Measurements from ENCODE around the gene CEBPG. TPM values are rescaled to one million over a fixed set of nuclear protein-coding genes. Genes with fewer than 3 reads are reported as not detected.

Gene CEBPG
- total RNA-seq, 1 donor from 2014 or later, result 19.3 TPM

DNA sequence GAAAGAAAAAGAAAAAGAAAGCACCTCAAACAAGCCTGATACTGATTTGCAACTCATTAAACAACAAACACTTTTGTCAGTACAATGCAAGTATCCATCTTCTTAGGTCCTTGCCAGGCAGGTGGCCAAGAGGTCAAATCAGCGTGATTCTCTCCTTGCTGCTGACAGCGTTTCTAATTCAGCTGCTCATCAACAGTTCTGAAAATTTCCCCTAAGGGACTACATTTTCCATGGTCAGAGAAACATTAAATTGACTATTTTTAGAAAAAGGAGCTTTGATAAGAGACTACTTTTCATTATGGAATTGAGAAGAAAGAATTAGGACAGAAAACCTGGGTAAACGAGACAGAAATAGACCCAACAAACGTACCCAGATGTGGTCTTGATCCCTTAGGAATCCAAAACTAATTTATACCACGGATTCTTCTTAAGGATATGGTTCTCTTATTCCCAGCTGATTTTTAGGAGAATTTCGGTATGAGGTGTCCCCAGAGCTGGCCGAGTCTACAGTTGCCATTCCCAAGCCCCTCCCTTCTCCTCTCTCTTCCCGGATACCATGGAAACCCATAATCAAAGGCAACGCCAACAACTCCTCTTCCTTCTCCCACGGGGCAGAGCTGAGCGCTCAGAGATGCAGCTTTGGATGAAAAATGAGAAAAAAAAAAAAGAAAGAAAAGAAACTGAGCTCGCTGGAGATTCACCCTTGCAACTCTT is 29.5 kb upstream of the CEBPG start:
- no peak overlapping the region for H3K4me3 ChIP-seq (ENCODE audit: low read depth, low read length)
- DNase-seq (ENCODE audit: low read depth), result no peak
- TF ChIP-seq, protein P1, sequence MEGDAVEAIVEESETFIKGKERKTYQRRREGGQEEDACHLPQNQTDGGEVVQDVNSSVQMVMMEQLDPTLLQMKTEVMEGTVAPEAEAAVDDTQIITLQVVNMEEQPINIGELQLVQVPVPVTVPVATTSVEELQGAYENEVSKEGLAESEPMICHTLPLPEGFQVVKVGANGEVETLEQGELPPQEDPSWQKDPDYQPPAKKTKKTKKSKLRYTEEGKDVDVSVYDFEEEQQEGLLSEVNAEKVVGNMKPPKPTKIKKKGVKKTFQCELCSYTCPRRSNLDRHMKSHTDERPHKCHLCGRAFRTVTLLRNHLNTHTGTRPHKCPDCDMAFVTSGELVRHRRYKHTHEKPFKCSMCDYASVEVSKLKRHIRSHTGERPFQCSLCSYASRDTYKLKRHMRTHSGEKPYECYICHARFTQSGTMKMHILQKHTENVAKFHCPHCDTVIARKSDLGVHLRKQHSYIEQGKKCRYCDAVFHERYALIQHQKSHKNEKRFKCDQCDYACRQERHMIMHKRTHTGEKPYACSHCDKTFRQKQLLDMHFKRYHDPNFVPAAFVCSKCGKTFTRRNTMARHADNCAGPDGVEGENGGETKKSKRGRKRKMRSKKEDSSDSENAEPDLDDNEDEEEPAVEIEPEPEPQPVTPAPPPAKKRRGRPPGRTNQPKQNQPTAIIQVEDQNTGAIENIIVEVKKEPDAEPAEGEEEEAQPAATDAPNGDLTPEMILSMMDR (conservative IDR thresholded peaks at IDR 0.05; ENCODE audit: low read depth, low read length), result no peak

DNA sequence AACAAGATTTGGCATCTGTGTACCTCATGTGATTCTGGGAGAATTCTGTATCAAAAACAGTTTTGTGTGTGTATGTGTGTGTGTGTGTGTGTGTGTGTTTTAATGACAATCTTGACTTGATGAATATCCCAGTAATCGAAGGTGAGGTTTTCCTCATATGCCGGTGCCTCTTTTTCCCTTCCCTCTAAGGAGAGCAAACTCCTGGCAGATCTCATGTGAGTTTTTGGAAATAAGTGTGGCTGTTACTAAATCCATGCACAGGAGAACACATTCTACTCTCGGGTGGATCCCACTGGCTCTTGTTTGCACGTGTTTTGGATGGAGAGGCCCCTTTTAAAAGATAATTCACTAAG is 29.0 kb upstream of the CEBPG start:
- TF ChIP-seq, protein P1 (conservative IDR thresholded peaks at IDR 0.05; ENCODE audit: low read depth, low read length), result no peak
- no peak overlapping the region for H3K4me3 ChIP-seq (ENCODE audit: low read depth, low read length)

DNA sequence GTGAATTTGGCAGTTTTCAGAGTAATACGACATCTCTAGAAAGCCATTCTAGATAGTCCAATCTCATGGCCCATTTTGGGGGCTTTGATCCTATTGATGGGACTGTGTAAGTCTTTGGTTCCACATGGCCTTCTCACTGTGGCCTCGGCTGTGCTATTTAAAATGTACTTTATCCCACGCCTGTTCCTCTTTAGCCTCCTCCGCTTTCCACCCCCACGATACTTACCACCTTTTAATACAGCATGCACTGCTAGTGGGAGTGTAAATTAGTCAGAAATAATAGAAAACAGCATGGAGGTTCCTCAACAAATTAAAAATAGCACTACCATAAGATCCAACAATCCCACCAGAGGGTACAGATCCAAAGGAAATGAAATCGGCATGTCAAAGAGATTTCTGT is 28.3 kb upstream of the CEBPG start:
- TF ChIP-seq, protein P1 (conservative IDR thresholded peaks at IDR 0.05; ENCODE audit: low read depth, low read length), result no peak
- H3K4me3 ChIP-seq (ENCODE audit: low read depth, low read length), result no peak overlapping the region
- DNase-seq (ENCODE audit: low read depth), result no peak

More for the DNA sequence above, 29.0 kb upstream of the CEBPG start:
- DNase-seq (ENCODE audit: low read depth), result no peak

DNA sequence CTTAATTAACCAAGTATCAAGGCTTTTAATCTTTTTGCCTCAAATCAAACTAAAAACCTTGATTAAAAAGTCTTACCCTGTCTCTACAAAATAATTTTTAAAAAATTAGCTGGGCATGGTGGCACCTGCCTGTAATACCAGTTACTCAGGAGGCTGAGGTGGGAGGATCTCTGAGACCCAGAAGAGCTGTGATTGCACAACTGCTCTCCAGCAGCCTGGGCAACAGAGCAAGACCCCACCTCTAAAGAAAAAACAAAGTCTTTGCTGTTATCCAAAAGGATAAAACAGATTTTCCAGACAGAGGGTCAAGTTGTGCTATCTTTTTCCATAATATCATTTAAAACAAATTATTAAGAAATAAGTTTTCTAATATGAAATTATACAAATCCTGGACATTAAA is 26.8 kb upstream of the CEBPG start:
- TF ChIP-seq, protein P1 (conservative IDR thresholded peaks at IDR 0.05; ENCODE audit: low read depth, low read length), result no peak
- no peak for DNase-seq (ENCODE audit: low read depth)
- no peak overlapping the region for H3K4me3 ChIP-seq (ENCODE audit: low read depth, low read length)

DNA sequence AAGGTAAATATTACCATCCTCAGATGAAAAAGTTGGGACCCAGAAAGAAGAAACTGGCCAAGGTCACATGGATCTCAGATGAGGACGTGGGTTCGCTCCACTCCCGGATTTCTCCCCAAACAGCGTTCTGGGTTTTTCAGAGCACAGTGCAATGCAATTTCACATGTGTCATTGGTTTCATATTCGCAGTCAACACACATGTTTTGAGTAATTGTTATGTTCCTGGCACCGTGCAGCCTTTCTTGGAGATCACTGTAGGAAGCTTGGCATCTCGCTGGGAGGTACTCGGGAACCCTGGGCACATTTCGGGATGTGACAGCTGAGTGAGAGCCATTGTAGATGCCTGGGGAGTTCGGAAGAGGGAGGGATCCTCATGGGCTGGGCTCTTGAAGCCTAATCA is 26.2 kb upstream of the CEBPG start:
- TF ChIP-seq, protein P1 (conservative IDR thresholded peaks at IDR 0.05; ENCODE audit: low read depth, low read length), result no peak
- no peak for DNase-seq (ENCODE audit: low read depth)
- no peak overlapping the region for H3K4me3 ChIP-seq (ENCODE audit: low read depth, low read length)

DNA sequence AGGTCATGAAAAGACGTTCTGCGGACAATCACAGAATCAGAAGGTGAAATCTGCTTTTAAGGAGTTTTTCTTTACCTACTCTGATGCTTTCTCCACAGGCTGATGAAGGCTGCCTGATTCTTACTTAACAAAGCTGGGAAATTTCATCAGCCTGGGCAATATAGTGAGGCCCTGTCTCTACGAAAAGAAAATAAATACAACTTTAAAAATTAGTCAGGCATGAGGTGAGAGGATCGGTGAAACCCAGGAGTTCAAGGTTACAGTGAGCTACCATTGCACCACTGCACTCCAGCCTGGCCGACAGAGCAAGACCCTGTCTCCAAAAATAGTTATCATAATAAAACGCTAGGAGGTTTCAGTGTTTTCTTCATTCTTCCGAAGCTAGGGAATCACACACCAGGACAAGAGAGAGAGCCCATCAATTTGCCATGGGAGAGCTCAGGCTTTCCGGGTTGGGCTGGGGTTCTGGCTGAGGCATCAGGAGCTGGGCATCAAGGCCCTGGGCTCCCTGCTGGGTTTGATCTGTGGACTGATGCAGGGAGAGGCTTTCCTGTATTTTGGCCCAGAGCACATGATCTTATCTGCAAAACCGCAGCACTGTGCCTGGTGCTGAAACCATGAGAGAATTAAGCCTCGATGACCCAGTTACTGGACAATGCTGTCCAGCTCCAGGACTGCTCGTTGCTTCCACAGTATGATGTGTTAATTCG is 25.1 kb upstream of the CEBPG start:
- TF ChIP-seq, protein P1 (conservative IDR thresholded peaks at IDR 0.05; ENCODE audit: low read depth, low read length), result no peak
- no peak for DNase-seq (ENCODE audit: low read depth)
- H3K4me3 ChIP-seq (ENCODE audit: low read depth, low read length), result no peak overlapping the region

Measured in epithelial cell of proximal tubule (primary cell).